ENCODE measurements around the gene STX3.

DNA sequence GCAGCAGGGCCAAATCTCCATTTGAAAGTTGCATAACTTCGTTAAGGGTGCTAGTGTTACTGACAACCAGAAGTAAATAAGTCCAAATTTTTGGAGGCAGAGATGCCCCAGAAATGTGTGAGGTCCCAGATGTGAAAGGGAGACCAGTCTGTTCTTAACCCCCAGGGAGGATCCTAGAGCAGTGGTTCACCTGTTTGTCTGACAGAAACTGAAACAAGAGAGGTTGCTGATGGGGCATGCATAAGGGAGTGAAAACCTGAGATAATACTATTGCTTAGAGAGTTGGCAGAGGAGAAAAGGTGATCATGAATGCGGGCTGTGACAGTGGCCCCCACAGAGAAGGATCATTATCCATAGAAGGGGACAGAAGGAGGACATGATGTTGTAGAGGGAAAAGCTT, 86.3 kb downstream of the STX3 start:
- TF ChIP-seq, protein P1, sequence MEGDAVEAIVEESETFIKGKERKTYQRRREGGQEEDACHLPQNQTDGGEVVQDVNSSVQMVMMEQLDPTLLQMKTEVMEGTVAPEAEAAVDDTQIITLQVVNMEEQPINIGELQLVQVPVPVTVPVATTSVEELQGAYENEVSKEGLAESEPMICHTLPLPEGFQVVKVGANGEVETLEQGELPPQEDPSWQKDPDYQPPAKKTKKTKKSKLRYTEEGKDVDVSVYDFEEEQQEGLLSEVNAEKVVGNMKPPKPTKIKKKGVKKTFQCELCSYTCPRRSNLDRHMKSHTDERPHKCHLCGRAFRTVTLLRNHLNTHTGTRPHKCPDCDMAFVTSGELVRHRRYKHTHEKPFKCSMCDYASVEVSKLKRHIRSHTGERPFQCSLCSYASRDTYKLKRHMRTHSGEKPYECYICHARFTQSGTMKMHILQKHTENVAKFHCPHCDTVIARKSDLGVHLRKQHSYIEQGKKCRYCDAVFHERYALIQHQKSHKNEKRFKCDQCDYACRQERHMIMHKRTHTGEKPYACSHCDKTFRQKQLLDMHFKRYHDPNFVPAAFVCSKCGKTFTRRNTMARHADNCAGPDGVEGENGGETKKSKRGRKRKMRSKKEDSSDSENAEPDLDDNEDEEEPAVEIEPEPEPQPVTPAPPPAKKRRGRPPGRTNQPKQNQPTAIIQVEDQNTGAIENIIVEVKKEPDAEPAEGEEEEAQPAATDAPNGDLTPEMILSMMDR (conservative IDR thresholded peaks at IDR 0.05 in 1 of 2, IDR thresholded peaks at IDR 0.05 in 1 of 2; ENCODE audit: extremely low read depth in 1 of 2, insufficient read depth in 1 of 2, low read depth in 1 of 2, low read length in 2 of 2) = no peak
- TF ChIP-seq EZH2 (IDR thresholded peaks at IDR 0.05; ENCODE audit: borderline replicate concordance, low read length) = no peak

Data from mammary epithelial cell (primary cell).